GM18526 (cell line): ENCODE measurements around the gene MRPS9.

Experiments
- POLR2A ChIP-seq: IDR thresholded peaks from 3 replicates; pipeline ENCODE4 v1.6.1; 2011; ENCODE audit not compliant: insufficient read length; ENCODE audit errors: extremely low read depth

MRPS9 gene

DNA sequence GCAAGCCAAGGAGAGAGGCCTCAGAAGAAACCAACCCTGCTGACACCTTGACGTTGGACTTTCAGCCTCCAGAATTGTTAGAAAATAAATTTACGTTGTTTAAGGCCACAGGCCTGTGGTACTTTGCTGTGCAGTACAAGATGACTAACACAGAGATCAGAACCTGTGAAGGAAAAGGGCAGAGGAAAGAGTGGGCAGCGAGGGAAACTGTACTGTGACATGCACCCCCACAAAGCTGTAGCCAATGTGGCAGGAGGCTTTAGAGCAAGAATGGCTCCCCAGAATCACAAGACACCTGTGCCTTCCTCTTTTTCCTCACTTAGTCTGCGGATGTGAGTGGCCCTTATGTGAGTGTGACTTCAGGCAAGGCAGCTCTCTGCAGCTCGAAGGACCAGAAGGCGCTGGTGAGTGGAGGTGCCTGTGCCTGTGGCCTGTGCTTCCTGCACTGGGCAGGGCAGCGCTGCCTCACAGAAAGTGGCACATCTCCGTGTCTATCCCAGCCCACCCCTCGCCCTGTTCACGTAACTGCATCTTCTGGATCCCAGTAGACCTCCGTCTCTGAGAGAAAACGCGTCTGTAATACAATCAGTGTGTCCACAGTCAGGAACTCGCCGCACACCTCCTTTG lies 89.5 kb downstream of the MRPS9 start:
- no peak for TF ChIP-seq POLR2A

DNA sequence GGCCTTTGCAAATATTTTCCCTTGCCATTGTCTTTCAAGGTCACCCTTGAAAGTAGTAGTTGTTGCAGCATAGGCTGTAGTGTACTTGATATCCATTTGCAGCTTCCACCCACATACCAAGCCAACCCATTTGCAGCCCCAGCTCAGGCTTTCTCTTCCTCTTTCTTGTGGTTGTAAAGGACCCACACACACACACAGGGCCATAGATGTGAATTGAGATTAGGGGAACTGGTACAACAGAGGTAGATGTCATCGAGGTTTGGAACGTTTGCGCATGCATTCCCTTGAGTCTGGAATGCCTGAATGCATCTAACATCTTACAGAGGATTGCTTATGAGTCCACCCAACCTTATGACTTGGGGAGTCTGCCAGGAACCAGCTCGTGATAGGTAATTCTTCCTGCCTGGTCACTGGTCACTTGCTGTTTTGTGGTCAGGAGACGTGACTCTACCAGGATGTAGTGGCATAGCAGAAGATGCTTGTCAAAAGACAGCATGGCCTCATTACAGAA lies 91.9 kb downstream of the MRPS9 start:
- no peak for TF ChIP-seq POLR2A

DNA sequence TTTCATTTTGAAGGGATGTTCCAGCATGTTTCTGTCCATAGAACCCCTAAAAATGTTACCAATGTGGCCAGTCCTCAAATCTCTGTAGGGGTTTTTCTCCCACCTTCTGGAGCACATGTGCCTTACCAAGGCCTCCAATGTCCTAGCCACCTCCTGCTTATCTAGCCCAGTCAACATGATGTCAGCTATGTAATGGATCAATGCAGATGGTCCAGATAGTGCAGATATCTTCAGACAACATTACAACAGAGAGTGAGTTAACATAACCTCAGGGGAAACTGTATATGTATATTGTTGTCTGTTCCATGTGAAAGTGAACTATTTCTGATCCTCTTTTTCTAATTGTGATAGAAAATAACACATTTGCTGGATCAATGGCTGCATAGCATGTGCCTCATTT lies 92.7 kb downstream of the MRPS9 start:
- no peak for TF ChIP-seq POLR2A

DNA sequence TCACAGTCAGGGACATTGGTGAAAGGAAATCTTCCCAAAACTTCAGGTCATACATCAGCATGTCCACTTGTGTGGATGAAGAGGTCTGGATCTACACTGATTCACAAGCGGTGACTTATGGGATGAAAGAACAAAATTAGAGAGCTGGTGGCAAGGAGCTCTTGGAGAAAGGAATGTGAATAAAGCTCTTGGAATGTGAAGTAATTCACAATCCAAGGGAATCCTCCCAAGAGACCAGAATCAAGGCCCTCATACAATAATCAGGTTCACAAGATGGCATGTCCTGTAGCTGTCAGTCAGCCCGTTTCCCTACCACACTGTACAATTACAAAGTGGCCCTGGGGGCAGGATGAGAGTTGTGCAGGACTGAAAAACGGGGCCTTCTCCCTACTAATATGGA lies 96.2 kb downstream of the MRPS9 start:
- TF ChIP-seq POLR2A, result no peak

DNA sequence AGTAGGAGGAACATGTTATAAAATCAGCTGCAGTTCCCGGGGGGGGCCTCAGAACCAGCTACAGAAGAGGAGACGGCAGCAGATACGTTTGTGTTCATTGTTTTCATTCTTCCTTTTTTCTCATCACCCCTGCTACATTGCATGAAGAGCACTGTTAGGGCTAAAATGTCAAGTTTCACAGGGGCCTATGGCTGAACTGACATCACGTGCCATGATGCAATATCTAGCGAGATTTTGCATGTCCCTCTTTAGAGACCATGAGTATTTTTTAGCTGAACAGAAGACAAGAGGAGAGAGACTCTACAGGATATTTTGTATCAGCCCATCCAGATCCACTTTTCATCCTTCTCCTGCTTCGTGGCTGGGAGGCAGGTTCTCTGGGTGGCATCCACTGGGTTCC lies 97.6 kb downstream of the MRPS9 start:
- no peak for TF ChIP-seq POLR2A

DNA sequence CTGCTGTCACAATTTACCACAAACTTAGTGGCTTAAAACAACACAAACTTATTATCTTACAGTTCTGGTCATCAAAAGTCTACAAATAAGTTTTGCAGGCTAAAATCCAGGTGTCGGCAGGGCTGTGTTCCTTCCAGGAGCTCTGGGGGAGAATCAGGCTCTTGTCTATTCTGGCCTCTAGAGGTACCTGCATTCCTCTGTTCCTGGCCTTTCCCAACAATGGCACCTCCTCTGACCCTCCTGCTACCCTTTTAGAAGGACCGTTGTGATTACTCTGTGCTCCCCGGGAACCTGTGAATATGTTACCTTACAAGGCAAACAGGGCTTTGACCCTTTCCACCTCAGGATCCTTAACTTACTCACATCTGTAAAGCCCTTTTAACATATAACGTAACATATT lies 98.5 kb downstream of the MRPS9 start:
- TF ChIP-seq POLR2A, result no peak

DNA sequence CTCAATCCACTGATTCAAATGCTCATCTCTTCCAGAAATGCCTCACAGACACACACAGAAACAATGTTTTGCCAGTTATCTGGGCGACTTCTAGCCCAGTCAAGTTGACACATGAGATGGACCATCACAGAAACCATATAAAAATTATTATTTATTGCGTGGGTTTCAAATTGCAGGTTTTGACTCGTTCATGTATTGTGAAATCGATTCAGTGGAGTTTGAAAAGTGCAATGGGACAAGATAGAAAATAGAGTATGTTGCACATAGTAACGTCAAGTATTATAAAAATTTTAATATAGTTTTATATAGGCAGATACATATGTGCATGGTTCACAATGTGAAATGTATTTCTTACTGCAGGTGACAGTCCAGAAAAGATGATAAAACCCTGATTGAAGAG lies 100.8 kb downstream of the MRPS9 start:
- TF ChIP-seq POLR2A, result no peak

DNA sequence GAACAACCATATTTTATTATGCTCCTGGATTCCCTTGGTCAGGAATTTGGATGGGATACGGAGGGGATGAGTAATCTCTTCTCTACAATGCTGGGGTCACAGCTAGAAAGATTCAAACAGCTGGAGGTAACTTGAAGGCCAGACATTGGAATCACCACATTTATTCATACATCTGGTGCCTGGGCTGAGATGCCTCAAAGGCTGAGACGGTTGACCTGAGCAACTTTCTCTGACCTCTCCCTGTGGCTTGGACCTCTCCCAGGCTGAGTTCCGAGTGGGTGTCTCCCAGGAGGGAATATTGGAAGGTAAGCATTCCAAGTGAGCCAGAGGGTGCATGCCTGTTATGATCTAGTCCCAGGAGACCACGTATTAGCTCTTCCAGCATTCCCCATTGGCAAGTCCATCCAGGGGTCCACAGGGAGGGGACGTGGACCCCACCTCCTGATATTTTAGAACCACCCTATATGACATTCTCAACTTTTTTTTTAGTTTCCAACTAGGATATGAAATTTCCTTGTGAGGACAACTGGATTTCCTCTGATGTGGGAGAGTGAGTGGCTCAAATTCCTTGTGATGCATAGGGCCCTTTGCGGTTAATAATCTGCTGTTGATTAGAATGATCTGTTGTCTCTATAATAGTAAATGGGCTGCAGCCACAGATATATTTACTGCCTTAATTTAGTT lies 101.8 kb downstream of the MRPS9 start:
- no peak for TF ChIP-seq POLR2A

DNA sequence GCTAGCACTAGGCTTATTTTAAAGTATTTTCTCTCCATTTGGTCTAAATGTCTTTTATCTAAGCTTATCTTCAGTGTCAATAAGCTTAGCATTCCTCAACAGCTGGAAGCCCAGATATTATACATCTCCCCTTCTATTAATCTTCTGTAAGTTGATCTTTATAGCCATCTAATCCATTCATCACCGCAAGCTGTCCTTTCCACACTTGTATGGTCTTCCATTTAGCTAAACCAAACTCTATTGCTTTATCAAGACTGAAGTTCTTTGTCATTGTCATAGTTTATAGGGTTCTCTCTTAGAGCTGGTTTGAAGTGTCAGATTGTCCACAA lies 102.3 kb downstream of the MRPS9 start:
- no peak for TF ChIP-seq POLR2A

DNA sequence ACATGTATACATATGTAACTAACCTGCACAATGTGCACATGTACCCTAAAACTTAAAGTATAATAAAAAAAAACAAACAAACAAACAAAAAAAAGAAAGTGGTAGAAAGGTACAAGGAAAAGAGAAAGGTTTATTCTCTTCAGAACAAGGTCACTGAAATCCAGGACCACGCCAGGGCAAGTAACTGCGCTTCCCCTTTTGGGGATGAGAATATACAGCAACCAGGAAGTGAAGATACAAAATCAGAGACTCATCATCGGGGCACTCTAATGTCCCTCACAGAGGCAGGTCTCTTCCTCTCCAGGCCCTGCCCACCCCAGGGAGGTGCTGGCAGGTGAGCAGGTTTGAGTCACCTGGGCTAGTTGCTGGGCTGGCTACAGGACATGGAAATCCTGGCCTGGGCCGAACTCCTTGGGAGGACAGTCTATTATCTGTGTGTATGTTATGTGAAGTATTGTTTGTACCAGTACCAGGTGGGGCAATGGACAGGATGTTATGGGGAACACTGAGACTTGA lies 103.3 kb downstream of the MRPS9 start:
- no peak for TF ChIP-seq POLR2A

DNA sequence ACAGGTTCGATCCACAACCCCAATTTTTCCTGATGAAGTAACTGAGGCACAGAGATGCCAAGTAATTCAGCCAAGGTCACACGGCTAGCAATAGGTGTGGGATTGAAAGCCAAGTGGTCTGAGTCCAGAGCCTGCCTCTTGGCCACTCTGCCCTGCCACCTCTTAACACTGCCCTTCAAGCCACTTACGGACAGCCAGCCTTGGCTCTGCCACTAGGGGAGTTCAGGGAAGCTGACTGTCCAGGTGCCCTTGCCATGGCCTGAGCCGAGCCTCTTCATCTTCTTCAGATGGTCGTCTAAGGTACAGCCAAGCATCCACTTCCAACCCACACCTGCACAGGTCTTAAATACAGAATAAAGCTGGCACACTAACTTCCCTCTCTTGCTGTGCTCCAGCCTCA lies 104.4 kb downstream of the MRPS9 start:
- TF ChIP-seq POLR2A, result no peak

DNA sequence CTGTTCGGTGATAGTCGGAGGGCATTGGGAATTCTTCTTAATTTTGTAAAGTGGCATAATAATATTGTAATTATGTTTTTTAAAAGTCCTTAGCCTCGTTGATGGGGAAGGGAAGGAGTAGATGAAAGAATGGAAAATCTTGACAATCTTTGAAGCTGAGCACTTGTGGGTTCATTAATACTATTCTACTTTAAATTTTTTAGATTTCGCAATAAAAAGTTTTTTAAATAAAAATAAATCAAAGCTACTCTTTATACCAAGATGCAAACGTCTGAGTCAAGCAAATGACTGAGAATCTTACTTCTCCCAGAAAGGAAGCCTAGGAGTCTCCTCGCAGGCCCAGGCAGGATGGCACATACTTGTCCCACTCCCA lies 105.2 kb downstream of the MRPS9 start:
- no peak for TF ChIP-seq POLR2A

DNA sequence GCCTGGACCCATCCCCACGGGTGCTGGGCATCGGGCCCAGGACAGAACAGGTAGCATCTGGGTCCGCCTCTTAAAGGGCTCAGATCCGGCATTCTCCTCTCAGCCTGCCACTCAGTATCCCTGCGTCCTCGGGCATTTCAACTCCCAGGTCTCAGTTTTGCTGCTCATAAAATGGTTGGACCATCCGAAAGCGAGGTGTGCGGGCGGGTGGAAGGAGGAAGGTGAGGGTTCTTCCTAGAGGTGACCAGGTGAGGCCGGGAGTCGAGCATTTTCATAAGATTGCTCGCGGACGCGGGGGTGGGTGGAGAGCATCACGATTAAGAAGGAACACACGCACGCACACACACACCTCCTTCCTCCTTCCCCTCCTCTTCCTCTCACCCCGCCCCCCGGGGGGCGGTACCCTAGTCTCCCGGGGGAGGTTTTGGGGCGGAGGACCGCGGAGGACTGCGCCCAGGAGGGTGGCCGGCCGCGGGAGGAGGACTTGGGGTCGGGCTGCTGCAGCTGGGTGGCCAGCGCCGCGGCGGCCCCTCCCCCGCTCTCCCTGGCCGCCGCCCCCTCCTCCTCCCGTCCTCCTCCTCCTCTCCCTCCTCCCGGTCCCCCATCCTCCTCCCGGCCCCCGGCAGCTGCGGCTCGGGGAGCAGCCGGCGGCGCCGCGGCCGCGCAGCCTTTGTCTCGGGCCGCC lies 105.7 kb downstream of the MRPS9 start:
- TF ChIP-seq POLR2A, result no peak

DNA sequence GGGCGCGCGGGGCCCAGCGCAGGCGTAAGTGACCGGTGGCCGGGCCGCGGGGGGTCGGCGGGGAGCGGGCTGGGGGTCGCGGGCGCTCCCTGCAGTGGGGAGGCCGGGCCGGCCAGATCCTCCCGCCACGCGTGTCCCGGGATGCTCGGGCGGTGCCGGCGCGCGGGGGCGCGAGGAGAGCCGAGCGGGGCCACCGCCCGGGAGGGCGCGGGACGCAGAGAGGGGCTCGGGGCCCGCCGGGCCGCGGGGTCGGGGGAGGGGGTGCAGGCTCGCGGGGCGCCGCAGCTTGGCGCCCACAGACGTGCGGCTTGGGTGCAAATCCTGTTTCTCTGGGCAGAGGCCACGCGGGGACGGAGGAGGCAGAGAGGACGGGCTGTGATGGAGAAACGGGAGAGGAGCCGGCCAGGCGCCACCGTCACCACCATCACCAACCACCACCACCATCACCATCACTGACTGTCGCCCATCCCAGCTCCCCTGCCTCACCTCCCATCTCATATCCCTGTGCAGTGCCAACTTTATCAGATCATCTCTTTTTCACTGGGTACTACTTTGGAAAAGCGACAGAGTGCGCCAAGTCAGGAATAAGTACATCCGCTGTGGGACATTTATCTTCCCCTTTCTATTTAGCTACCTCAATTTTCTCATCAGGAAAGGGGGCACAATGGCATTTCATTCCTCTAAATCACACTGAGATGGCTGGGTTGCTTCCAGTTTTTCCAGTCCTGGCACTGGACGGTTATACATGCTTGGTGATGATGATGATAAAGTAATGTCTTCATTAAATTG lies 106.5 kb downstream of the MRPS9 start:
- no peak for TF ChIP-seq POLR2A

DNA sequence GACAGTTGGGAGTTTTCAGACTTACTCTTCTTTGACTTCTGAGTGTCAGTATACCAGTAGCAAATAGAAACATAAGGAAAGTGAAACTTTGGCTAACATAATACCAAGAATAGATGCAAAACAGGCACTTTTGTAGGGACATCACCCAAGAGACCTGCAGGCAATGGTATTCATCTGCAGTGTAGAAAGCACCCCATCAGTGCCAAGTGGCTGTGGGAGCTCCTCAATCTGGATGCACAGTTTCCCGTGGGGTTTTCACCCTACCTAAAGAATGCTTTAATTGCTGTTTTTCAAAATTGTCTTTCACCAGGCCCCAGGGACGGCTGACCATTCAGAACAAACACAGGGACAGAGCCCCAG lies 107.1 kb downstream of the MRPS9 start:
- TF ChIP-seq POLR2A, result no peak

DNA sequence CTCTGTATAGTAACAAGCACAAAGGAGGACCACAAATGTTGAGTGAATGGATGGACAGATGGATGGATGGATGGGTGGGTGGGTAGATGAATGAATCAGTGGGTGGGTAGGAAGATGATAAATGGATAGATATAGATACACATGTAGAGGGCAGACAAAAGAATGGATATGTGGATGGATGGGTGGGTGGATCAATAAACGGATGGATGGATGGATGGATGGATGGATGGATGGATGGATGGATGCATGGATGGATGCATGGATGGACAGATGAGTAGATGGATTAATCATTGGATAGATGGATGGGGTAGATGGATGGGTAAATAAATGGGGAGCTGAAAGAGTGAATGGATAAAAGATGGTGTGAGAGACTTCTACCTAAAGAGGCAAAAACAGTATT lies 111.4 kb downstream of the MRPS9 start:
- TF ChIP-seq POLR2A, result no peak
